Retinal pigment epithelial cell (primary cell): ENCODE measurements around the gene RAB40C.

Experiments used
- DNase-seq: peaks from one replicate; pipeline ENCODE4 v3.0.0-alpha.2; 2010; ENCODE audit warnings: low read depth
- H3K4me3 ChIP-seq: 2 replicates; pipeline ENCODE4 v1.5.1; 2011; ENCODE audit warnings: mild to moderate bottlenecking, low read length, control low read depth, moderate library complexity
- TF ChIP-seq, protein P1 (sequence below): conservative IDR thresholded peaks from 2 replicates; pipeline ENCODE4 v1.5.1; 2011; ENCODE audit warnings: low read depth, low read length, control low read depth, inconsistent platforms

Gene RAB40C

DNA sequence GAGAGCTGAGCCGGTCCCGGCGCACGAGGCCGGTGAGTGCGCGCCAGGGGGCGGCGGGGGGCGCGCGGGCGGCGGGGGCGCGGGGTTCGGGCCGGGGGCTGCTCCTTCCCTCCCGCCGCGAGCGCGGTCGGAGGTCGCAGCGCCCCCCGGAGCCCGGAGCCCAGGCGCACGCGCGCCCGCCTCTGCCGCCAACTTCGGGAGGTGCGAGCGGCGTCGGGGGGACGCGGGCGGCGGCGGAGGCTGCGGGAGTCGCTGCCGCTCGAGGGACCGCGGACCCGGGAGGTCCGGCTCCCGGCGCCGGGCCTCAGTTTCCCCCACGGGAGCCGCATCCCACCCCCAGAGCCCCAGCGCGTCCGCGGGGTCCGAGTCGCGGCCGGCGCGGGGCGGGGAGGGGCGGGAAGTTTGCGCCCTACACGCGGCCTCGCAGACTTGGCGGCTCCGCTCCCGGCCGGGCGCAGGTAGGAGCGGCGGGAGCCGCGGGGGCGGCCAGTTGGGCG is 29.6 kb upstream of the RAB40C start, which contains the start of gene PRR35:
Gene PRR35, plus strand, starts transcription at position 191 of the 497 bp plus-strand sequence. CDS start 2,901 bp downstream, outside the sequence.
- TF ChIP-seq, protein P1, sequence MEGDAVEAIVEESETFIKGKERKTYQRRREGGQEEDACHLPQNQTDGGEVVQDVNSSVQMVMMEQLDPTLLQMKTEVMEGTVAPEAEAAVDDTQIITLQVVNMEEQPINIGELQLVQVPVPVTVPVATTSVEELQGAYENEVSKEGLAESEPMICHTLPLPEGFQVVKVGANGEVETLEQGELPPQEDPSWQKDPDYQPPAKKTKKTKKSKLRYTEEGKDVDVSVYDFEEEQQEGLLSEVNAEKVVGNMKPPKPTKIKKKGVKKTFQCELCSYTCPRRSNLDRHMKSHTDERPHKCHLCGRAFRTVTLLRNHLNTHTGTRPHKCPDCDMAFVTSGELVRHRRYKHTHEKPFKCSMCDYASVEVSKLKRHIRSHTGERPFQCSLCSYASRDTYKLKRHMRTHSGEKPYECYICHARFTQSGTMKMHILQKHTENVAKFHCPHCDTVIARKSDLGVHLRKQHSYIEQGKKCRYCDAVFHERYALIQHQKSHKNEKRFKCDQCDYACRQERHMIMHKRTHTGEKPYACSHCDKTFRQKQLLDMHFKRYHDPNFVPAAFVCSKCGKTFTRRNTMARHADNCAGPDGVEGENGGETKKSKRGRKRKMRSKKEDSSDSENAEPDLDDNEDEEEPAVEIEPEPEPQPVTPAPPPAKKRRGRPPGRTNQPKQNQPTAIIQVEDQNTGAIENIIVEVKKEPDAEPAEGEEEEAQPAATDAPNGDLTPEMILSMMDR: no peak
- no peak for DNase-seq
- H3K4me3 ChIP-seq: no peak within 1 kb of the TSS

DNA sequence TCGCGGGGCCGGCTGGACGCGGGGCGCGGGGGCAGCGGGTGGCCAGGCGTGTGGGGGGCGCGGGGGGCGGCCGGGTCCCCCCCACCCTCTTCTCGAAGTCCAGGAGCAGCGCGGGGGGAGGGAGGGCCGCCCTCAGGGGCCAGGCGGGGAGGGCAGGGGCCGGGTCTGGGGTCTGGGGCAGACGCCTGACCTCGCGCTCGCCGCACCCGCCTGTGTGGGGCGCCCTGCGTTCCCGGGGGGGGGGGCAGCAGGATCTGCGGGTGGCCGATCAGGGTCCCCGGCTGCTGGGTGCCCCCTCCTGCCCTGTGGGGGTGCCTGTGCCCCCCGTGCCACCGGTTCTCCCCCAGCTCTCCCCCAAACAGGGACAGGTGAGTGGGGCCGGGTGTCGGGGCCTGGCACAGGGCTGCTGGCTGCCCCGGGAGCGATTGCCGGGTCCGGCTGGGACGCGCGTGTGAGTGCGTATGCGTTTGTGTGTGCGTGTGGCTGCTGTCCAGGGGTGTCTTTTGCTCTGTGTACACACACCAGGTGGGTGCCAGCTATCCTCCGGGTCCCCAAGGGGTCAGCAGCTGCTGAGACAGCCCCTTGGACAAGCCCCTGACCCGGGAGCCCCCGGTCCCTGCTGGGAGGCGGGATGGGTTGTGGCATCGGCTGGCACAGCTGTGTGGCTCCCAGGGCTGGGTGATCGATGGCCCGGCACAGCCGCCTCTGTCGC is 29.0 kb upstream of the RAB40C start:
- TF ChIP-seq, protein P1: no peak
- H3K4me3 ChIP-seq: no peak overlapping the region
- DNase-seq: no peak

DNA sequence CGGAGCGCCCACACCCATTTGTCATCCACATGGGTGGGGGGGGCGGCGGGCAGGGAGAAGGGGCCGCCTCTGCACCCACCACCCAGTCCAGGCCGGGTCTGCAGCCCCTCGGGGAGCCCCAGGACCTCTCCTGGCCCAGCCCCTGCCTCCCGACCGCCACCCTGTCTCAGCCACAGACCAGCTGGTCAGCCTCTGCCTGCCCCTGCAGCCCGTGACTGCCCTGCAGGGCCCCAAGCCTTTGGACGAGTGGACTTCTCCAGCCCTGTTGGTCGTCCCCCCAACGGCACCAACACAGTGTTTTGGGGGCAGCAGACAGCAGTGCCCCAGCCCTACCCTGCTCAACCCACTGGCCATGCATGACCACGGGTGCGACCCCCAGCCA is 28.5 kb upstream of the RAB40C start:
- no peak for DNase-seq
- TF ChIP-seq, protein P1: no peak
- H3K4me3 ChIP-seq: no peak overlapping the region

DNA sequence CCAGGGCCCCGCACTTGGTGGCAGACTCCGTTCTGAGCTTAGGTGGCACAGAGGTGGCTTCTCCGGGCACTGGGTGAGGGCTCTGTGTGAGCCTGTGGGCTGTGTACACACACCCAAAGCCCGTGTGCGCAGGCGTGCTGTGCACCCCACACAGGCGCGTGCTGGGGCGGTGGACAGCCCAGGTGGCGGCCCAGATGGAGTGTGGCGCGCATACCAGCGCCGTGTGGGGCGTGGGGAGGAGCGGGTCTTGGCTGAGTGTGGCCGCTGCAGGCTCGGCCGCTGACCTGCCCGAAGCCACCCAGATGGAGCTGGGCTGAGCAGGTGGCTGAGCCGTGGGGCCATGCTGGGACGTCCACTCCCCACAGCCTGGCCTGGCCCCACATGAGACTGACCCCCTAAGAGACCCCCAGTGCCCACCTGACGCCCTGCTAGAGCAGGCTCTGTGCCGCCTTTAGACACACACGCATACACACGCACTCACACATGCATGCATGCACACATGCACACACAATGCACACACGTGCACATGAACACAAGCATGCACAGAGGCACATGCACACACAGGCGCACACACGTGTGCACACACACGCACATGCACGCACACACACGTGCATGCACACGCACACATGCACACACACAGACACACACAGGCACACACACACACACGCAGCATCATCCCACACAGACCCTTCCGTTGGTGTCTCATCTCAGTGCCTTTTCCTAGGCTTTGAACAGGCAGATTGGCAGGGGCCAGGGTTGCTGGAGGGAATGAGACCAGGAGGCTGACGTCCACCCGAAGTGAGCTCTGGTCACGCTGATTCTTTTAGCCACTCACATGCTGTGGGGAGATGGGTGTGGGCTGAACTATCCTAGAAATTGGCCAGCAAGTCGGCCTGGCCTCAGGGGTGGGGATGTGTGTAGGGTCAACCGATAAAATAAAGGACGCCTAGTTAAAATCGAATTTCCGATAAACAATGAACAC is 27.6 kb upstream of the RAB40C start:
- no peak overlapping the region for H3K4me3 ChIP-seq
- TF ChIP-seq, protein P1: no peak
- no peak for DNase-seq

DNA sequence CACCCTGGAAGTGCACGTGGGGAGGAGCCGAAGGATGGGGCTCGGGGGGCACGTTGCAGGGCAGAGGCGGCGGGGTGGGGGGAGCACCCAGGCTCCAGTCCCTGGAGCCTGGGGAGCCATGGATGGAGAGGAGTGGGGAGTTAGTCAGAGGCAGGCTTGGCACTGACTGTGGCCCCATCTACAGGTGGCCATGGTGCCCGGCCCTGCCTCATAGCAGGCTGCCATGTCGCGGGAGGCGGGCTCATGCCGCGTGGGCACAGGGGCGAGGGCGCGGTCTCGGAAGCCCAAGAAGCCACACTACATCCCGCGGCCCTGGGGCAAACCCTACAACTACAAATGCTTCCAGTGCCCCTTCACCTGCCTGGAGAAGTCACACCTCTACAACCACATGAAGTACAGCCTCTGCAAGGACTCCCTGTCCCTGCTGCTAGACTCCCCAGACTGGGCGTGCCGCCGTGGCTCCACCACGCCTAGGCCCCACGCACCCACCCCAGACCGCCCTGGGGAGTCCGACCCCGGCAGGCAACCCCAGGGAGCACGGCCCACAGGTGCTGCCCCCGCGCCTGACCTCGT is 26.7 kb upstream of the RAB40C start:
- TF ChIP-seq, protein P1: no peak
- no peak for DNase-seq

DNA sequence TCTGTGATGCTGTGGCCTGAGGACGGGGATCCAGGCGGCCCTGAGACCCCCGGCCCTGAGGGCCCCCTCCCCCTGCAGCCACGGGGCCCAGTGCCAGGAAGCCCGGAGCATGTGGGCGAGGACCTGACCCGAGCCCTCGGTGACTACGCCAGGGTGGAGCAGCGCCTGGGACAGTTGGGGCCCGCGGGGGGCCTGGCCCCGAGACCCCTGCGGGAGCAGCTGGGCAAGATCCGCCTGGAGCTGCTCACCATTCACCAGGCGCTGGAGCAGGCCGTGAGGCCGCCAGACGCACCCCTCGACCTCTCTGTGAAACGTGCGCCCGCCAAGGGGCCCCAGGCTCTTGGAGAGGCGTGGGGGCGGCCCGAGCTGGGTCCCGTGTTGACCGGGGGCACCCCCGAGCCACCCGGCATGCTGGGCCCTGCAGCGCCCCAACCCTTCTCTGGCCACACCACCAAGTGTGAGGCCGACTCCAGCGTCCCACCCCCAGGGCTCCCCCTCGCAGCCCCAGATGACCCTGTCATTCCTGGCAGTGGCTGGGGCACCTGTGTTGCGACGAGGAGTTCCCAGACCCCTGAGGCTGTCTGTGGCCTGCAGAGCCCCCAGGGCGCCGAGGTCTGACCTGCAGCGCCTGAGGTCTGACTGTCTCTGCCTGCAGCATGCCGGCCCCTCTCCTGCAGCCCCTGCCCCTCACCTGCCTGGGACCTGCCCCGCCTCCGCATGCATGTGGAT is 25.0 kb upstream of the RAB40C start:
- TF ChIP-seq, protein P1: no peak
- no peak overlapping the region for H3K4me3 ChIP-seq
- DNase-seq: no peak

More for the DNA sequence above, 26.7 kb upstream of the RAB40C start:
- no peak overlapping the region for H3K4me3 ChIP-seq
